Hair follicle dermal papilla cell (primary cell): Measurements from ENCODE around the gene UHRF1. TPM values are rescaled to one million over a fixed set of nuclear protein-coding genes. Genes with fewer than 3 reads are reported as not detected.

ENCODE experiments used
- small RNA-seq: library from RNA; depleted of rRNA; stranded (forward); fragments of <200 nt; gene quantifications from one replicate; pipeline ENCODE3, GENCODE V24; 2012
- total RNA-seq: library from RNA; depleted of rRNA; stranded (reverse); fragments of >200 nt; gene quantifications from 2 replicates; pipeline ENCODE4 v1.2.3, GENCODE V29; 2012

The UHRF1 gene
- total RNA-seq = 13.7 and 19.1 TPM in 2 replicates

GRCh38 chr19:4909156-4909896 is at the start of gene UHRF1:
Gene UHRF1, plus strand, starts transcription at chr19:4909501. Its CDS starts 1,385 bp downstream, at chr19:4910886.

GRCh38 chr19:4867534-4868285 is 41.6 kb upstream of the UHRF1 start, which contains the start of gene PLIN3:
Gene PLIN3, minus strand, starts transcription at chr19:4867667. Its CDS starts 6,273 bp downstream, at chr19:4861394.

GRCh38 chr19:4902796-4903195 is 6.5 kb upstream of the UHRF1 start, which contains the start of gene ARRDC5:
Gene ARRDC5, minus strand, starts transcription at chr19:4902896. Its CDS starts 71 bp downstream, at chr19:4902825.

GRCh38 chr19:4968462-4969291 is 59.4 kb downstream of the UHRF1 start, which contains the start of gene KDM4B:
Gene KDM4B, plus strand, starts transcription at chr19:4969113. Its CDS starts 63,778 bp downstream, at chr19:5032891.

Small RNA genes within 50 kb of the gene (small RNA-seq; reads per million reads assigned to genes)
- not detected for gene MIR4747

Other genes with a start within 250 kb of the UHRF1 start
- 80.5 and 117 TPM in 2 replicates for gene MYDGF, start 239.2 kb upstream of the UHRF1 start, total RNA-seq
- 29.9 and 35.6 TPM in 2 replicates for gene DPP9, start 185.7 kb upstream of the UHRF1 start, total RNA-seq
- 15.8 and 18.8 TPM in 2 replicates for gene FEM1A, start 117.8 kb upstream of the UHRF1 start, total RNA-seq
- 5.6 and 6.7 TPM in 2 replicates for gene TICAM1, start 77.8 kb upstream of the UHRF1 start, total RNA-seq
- 345 and 355 TPM in 2 replicates for gene PLIN3, start 41.8 kb upstream of the UHRF1 start, total RNA-seq
- 0.49 TPM in 1 of 2 replicates, not detected in the other for gene ARRDC5, start 6.6 kb upstream of the UHRF1 start, total RNA-seq
- 32.7 and 40.7 TPM in 2 replicates for gene KDM4B, start 59.6 kb downstream of the UHRF1 start, total RNA-seq